NT2/D1 (cell line): Measurements from ENCODE around the gene RTCB.
A peak's percentile ranks its signal among the peaks of the same experiment; 100 is the strongest.

Source experiments
- DNase-seq: peaks from one replicate; pipeline ENCODE4 v3.0.0-alpha.2; 2011; ENCODE audit warnings: low read depth, low spot score
- H3K27me3 ChIP-seq: 2 replicates; pipeline ENCODE4 v1.6.0; 2011; ENCODE audit warnings: mild to moderate bottlenecking; ENCODE audit not compliant: insufficient read length, insufficient read depth
- H3K36me3 ChIP-seq: 2 replicates; pipeline ENCODE4 v1.6.1; 2011; ENCODE audit warnings: mild to moderate bottlenecking, low read length, mixed read lengths; ENCODE audit not compliant: insufficient read depth, insufficient read length
- H3K4me1 ChIP-seq: 2 replicates; pipeline ENCODE4 v1.5.1; 2011; ENCODE audit not compliant: insufficient read depth, insufficient read length
- H3K4me3 ChIP-seq: 2 replicates; pipeline ENCODE4 v1.5.1; 2011; ENCODE audit warnings: low read depth; ENCODE audit not compliant: insufficient read length
- H3K9ac ChIP-seq: 2 replicates; pipeline ENCODE4 v1.6.0; 2011; ENCODE audit warnings: low read depth; ENCODE audit not compliant: insufficient read length
- H3K9me3 ChIP-seq: 2 replicates; pipeline ENCODE4 v1.5.1; 2011; ENCODE audit warnings: mild to moderate bottlenecking, low read length; ENCODE audit not compliant: insufficient read depth
- SUZ12 ChIP-seq: IDR thresholded peaks from 2 replicates; pipeline ENCODE4 v1.6.1; 2011; ENCODE audit not compliant: insufficient read length, insufficient read depth; ENCODE audit errors: extremely low read depth
- YY1 ChIP-seq: IDR thresholded peaks from 2 replicates; pipeline ENCODE4 v1.6.1; 2011; ENCODE audit not compliant: insufficient read length, insufficient read depth
- ZNF274 ChIP-seq: IDR thresholded peaks from 2 replicates; pipeline ENCODE4 v1.6.1; 2011; ENCODE audit warnings: mild to moderate bottlenecking, low read depth, low read length

The RTCB gene

DNA sequence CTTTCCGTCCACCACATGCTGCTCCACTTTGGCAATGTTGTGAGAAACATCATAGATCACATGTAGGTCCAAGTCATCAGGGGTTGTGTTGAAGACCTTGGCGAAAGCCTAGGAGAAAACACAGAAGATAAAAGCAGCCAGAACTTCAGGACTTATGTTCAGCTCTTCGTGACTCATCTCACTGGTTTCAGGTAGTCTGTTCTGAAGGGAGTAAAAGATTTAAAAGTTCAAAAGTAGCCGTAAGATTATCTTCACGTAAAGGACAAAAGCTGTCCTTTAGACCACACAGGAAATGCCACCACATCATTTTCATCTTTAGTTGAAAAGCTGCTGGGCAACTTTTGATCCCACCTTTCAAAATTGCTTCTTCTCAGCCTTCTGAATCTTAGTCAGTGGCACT is 16.9 kb downstream of the RTCB start:
- Histone ChIP-seq H3K4me3 (no peak overlapping the region), H3K9ac (no peak overlapping the region), H3K36me3 (peaks cover 85% of the 10 kb centered on the region), H3K4me1 (no peaks in the 10 kb centered on the region), H3K27me3 (no peaks in the 10 kb centered on the region), H3K9me3 (no peaks in the 10 kb centered on the region)
- DNase-seq, result no peak
- no peak for TF ChIP-seq ZNF274

DNA sequence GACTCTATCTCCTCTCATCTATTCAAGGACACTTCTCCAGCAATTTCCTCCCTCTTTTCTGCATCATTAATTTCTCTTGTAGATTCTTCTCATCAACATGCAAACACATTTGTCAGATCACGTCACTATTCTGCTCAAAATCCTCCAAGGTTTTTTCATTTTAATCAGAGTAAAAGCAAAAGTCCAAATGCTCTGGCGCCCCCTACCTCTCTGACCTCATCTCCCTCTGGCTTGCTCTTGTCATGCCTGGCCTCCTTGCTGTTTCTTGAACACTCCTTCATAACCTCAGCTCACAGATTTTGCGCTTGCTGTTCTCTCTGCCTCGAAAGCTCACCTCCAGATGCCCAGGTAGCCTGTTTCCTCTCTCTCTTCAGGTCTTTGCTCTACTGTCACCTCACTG is 22.4 kb downstream of the RTCB start:
- Histone ChIP-seq H3K9ac (no peak overlapping the region), H3K27me3 (no peaks in the 10 kb centered on the region), H3K36me3 (peaks cover 81% of the 10 kb centered on the region), H3K9me3 (no peaks in the 10 kb centered on the region), H3K4me3 (no peak overlapping the region), H3K4me1 (no peaks in the 10 kb centered on the region)
- TF ChIP-seq YY1, result no peak
- no peak for TF ChIP-seq SUZ12
- no peak for TF ChIP-seq ZNF274
- DNase-seq, result no peak

DNA sequence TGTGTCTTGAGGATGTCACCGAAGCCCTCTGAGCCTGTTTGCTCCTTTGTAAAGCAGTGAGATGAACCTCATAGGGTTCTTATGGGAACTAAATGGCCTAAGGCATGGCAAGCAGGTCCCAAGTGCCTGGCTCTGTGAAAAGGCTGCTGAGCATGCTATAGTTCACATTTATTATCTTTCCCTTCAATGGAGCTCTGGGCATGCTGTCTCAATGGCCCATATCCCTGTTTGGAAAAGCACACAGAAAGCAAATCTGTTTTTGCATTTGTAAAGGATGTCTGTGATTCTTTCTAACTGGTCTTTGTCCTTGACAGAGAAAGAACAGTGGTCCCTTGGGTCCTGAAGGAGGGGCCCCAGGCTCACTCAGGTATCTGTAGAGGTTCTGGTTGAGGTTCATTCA is 26.4 kb downstream of the RTCB start:
- Histone ChIP-seq H3K4me3 (no peak overlapping the region), H3K27me3 (no peaks in the 10 kb centered on the region), H3K36me3 (peaks cover 49% of the 10 kb centered on the region), H3K4me1 (no peaks in the 10 kb centered on the region), H3K9me3 (no peaks in the 10 kb centered on the region), H3K9ac (no peak overlapping the region)
- TF ChIP-seq ZNF274 (no peak), SUZ12 (no peak), YY1 (no peak)
- no peak for DNase-seq

DNA sequence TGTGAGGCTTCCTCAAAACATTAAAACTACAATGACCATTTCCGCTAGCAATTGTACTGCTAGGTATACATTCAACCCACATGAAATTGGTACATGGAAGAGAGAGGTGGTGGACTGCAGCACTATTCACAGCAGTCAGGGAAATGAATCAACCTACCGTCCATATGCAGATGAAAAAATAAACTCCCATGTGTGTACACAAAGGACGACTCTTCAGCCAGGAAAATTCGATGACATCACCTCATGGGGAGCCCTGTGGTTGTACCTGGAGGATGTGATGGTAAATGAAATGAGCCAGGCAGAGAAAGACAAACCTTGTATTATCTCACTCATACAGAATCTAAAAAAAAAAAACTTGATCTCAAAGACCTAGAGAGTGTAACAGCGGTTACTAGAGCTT is 31.1 kb downstream of the RTCB start:
- Histone ChIP-seq H3K9me3 (no peaks in the 10 kb centered on the region), H3K9ac (no peak overlapping the region), H3K4me1 (no peaks in the 10 kb centered on the region), H3K36me3 (peaks cover 10% of the 10 kb centered on the region), H3K4me3 (no peak overlapping the region), H3K27me3 (no peaks in the 10 kb centered on the region)
- TF ChIP-seq YY1, result no peak
- TF ChIP-seq SUZ12, result no peak
- no peak for TF ChIP-seq ZNF274
- DNase-seq, result no peak

DNA sequence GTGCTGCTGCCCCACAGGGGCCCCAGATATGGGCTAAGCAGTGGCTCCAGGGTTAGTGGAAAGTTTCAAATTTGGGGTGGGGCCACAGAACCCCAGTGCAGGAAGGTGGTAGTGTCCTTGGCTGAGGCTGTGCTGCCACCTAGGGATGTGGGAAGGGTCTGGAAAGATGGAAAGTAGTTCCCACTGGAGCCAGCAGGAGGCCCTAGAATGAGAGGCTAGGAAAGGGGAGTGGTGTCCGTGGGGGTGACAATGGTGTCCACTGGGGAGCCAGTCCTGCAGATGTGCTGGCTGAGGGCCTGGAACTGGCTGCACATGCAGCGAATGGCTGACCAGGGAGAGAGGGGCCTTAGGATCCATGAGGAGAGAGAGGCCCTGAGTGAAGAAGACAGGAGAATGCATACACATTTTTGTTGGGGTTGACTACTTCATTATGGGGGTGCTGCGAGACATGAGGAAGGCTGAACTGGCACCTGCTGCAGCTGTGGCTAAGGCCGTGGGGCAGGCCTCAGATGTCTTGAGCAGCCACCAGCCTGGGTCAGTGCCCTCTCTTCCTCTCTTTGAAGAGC is 33.3 kb downstream of the RTCB start:
- no peaks in the 10 kb centered on the region for H3K9me3 ChIP-seq
- TF ChIP-seq YY1, result no peak
- no peak for TF ChIP-seq ZNF274
- peak; percentile 46 for DNase-seq
- H3K4me3 ChIP-seq, result no peak overlapping the region
- no peaks in the 10 kb centered on the region for H3K36me3 ChIP-seq
- no peaks in the 10 kb centered on the region for H3K27me3 ChIP-seq
- no peak overlapping the region for H3K9ac ChIP-seq
- H3K4me1 ChIP-seq, result no peaks in the 10 kb centered on the region

DNA sequence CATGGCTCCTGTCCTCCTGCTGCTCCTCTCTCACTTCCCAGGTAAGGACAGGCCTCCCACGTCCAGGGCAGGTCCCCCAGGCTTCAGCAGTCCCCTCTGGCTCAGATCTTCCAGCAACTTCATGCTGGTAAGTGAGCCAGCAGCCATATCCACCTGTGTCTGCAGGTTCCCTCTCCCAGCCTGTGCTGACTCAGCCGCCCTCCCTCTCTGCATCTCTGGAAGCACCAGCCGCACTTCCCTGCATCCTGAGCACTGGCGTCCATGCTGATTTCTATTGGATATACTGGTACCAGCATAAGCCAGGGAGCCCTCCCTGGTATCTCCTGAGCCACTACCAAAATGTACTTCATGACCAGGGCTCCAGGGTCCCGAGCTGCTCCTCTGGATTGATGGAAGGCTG is 35.4 kb downstream of the RTCB start:
- H3K4me3 ChIP-seq, result no peak overlapping the region
- H3K27me3 ChIP-seq, result no peaks in the 10 kb centered on the region
- TF ChIP-seq ZNF274 (no peak), YY1 (no peak), SUZ12 (no peak)
- no peaks in the 10 kb centered on the region for H3K9me3 ChIP-seq
- DNase-seq, result no peak
- no peak overlapping the region for H3K9ac ChIP-seq
- no peaks in the 10 kb centered on the region for H3K36me3 ChIP-seq
- H3K4me1 ChIP-seq, result no peaks in the 10 kb centered on the region

DNA sequence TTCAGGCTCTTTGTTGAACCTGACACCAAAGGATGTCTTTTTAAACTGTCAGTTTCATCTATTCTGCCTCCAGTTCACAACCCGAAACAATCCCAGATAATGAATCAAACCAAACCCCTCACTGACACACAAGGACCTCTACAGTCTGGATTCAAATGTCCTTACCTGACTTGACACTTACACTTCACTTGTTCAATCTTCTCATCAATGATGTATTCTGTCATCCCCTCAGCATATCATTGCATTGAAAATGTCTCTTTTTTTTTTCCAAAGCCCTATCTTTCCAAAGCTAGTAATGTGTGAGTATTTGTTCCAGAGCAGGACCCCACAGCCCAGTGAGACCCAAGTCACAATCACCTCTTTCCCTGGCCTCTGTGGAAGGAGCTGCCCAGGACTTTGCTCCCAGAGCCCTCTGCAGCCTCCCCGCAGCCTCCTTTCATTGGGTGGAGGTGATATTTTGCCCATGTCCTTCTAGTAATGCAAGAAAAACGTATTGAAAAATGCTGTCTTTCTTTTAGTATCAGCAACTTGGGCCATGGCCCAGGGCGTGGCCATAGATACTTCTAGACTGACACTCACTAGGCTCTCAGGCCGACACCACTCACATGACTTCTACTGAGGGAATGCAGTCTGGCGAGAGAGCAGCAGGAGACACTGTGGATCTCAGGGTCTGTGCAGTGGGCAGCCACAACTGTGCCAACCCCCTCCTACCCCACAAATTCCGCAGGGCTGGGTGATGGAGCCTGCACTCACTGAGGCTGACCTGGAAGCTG is 36.2 kb downstream of the RTCB start:
- H3K4me1 ChIP-seq, result no peaks in the 10 kb centered on the region
- no peak overlapping the region for H3K4me3 ChIP-seq

More for the DNA sequence above, 36.2 kb downstream of the RTCB start:
- Histone ChIP-seq H3K36me3 (no peaks in the 10 kb centered on the region), H3K9me3 (no peaks in the 10 kb centered on the region), H3K27me3 (no peaks in the 10 kb centered on the region), H3K9ac (no peak overlapping the region)
- DNase-seq, result no peak
- no peak for TF ChIP-seq SUZ12
- TF ChIP-seq YY1, result no peak
- TF ChIP-seq ZNF274, result no peak
